SH-SY5Y (cell line): ENCODE data around the gene OR52W1.

Experiments
- GATA2 ChIP-seq: IDR thresholded peaks from 2 replicates; pipeline ENCODE4 v1.6.1; 2011; ENCODE audit warnings: mild to moderate bottlenecking, low read depth, low read length
- GATA3 ChIP-seq: IDR thresholded peaks from 2 replicates; pipeline ENCODE4 v1.6.1; 2011; ENCODE audit warnings: low read depth, mild to moderate bottlenecking, low read length, moderate library complexity

DNA sequence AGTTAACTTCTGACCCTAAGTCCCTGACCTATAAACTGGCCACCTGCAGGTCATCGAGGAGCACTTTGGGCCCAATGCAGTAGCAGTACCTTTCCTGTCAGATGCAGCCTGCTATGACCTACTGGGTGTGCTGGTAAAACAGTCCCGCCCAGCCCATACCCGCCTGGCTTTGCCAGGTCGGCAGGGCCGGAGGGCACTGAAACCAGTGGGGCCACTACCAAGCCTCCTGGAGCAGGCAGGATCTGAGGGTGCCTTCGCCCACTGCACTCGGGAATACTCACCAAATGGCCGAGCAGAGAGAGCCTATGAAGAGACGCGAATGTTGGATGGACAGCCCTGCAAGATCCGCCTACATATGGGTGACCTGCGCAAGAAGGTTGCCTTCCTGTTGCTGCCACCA lies 10.8 kb downstream of the OR52W1 start:
- TF ChIP-seq GATA2 (no peak), GATA3 (no peak)
